Activated naive CD4-positive, alpha-beta T cell (primary cell): ENCODE measurements around the gene BCL7A.
"Not testable (repeated sequence)": the region's sequence is repeated elsewhere in the genome, so short reads cannot be mapped to it uniquely, and the experiment has no call there.

Experiments used
- DNase-seq, 4 experiments: peaks; one replicate each; lab custom pipeline; 2025; lab: John Stamatoyannopoulos, UW

Gene BCL7A

GRCh38 chr12:122028165-122028904, 6.7 kb downstream of the BCL7A start:
- no peak for DNase-seq

- DNase-seq, result no peak
Measured at GRCh38 chr12:122028905-122029560, 7.3 kb downstream of the BCL7A start.

GRCh38 chr12:122029620-122030423, 8.1 kb downstream of the BCL7A start:
- DNase-seq, result no peak

- no peak for DNase-seq
Measured at GRCh38 chr12:122030424-122031035, 8.8 kb downstream of the BCL7A start.

- peak in 3 of 4 experiments; percentile 20 to 46 (median 38) for DNase-seq
Measured at GRCh38 chr12:122031342-122032216, 9.9 kb downstream of the BCL7A start.

- no peak for DNase-seq
Measured at GRCh38 chr12:122032580-122032979, 10.9 kb downstream of the BCL7A start.

GRCh38 chr12:122035292-122035691, 13.6 kb downstream of the BCL7A start:
- DNase-seq, result no peak

GRCh38 chr12:122036153-122036552, 14.5 kb downstream of the BCL7A start:
- DNase-seq, result no peak

GRCh38 chr12:122040579-122041386, 19.1 kb downstream of the BCL7A start:
- DNase-seq, result no peak

GRCh38 chr12:122041458-122041857, 19.8 kb downstream of the BCL7A start:
- not testable (repeated sequence) for DNase-seq

GRCh38 chr12:122042910-122043309, 21.2 kb downstream of the BCL7A start:
- DNase-seq, result no peak

- DNase-seq, result no peak
Measured at GRCh38 chr12:122043476-122043875, 21.8 kb downstream of the BCL7A start.

GRCh38 chr12:122045262-122045661, 23.6 kb downstream of the BCL7A start:
- DNase-seq, result no peak

GRCh38 chr12:122046145-122046544, 24.5 kb downstream of the BCL7A start:
- no peak for DNase-seq

- DNase-seq, result no peak
Measured at GRCh38 chr12:122048151-122048550, 26.5 kb downstream of the BCL7A start.

GRCh38 chr12:122049827-122050226, 28.1 kb downstream of the BCL7A start:
- DNase-seq, result no peak

- no peak for DNase-seq
Measured at GRCh38 chr12:122050706-122051105, 29.0 kb downstream of the BCL7A start.

- DNase-seq, result no peak
Measured at GRCh38 chr12:122051231-122051876, 29.7 kb downstream of the BCL7A start.

- no peak for DNase-seq
Measured at GRCh38 chr12:122052285-122052684, 30.6 kb downstream of the BCL7A start.
